SK-N-MC (cell line): Measurements from ENCODE around the gene EPB41.

ENCODE experiments used
- EZH2 ChIP-seq: fragments of 200-600 bp; sonication (generic); IDR thresholded peaks from one replicate; pipeline ENCODE4 v1.6.1; 2017; ENCODE audit warnings: antibody characterized with exemption
- POLR2AphosphoS5 ChIP-seq: IDR thresholded peaks from 2 replicates; pipeline ENCODE4 v1.6.1; 2012; ENCODE audit warnings: mild to moderate bottlenecking, low read depth, low read length, borderline replicate concordance

DNA sequence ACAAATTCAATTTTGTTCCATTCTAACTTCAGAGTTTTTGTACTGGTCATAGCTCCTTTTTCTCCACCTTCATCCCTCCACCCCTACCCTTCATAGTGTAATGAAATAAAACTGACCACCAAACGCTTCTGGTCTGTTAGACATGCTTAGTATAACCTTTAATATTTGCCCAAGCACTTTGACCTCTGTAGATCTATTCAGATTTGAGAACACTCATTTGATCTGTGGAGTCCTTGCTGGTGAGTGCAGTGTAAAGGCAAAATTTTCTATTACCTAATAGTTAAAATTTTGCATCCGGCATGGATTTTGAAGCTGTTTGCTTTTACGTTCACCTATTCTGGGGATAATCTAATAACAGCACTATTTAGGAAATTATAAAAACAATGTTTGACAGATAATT lies 168.2 kb downstream of the EPB41 start:
- TF ChIP-seq EZH2, result no peak
- no peak for TF ChIP-seq POLR2AphosphoS5
